22Rv1 (cell line): ENCODE results near the gene RPL19.
"Not testable (repeated sequence)": the region's sequence is repeated elsewhere in the genome, so short reads cannot be mapped to it uniquely, and the experiment has no call there.

Experiments
- H3K27ac ChIP-seq: fragments of 450-650 bp; 2 replicates; pipeline ENCODE4 v1.5.1; 2017
- CTCF ChIP-seq: fragments of 450-650 bp; IDR thresholded peaks from 2 replicates; pipeline ENCODE4 v1.5.1; 2017; ENCODE audit warnings: mild to moderate bottlenecking
- ZFX ChIP-seq: fragments of 450-650 bp; IDR thresholded peaks from 2 replicates; pipeline ENCODE4 v1.6.1; 2017; ENCODE audit warnings: antibody characterized with exemption, borderline replicate concordance

Gene RPL19

GRCh38 chr17:39167476-39167875 lies 32.6 kb upstream of the RPL19 start:
- TF ChIP-seq ZFX (no peak), CTCF (no peak)

DNA sequence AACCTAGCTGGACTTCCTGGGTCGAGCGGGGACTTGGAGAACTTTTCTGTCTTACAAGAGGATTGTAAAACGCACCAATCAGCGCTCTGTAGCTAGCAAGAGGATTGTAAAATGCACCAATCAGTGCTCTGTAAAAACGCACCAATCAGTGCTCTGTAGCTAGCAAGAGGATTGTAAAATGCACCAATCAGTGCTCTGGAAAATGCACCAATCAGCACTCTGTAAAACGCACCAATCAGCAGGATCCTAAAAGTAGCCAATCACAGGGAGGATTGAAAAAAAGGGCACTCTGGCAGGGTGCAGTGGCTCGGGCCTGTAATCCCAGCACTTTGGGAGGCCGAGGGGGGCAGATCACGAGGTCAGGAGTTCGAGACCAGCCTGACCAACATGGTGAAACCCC lies 31.6 kb upstream of the RPL19 start:
- H3K27ac ChIP-seq: not testable (repeated sequence)

More at GRCh38 chr17:39167476-39167875, 32.6 kb upstream of the RPL19 start:
- H3K27ac ChIP-seq: no peak overlapping the region

DNA sequence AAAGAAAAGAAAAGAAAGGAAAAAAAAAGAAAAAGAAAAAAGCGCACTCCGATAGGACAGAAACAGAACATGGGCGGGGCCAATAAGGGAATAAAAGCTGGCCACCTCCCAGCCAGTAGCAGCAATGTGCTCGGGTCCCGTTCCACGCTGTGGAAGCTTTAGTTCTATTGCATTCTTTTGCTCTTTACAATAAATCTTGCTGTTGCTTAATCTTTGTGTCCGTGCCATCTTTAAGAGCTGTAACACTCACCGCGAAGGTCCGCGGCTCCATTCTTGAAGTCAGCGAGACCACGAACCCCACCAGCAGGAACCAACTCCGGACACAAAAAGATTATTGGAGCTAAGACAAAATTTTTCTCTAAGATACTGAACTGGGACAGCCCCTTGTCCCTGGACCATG lies 31.0 kb upstream of the RPL19 start:
- TF ChIP-seq CTCF: no peak
- no peak for TF ChIP-seq ZFX
- H3K27ac ChIP-seq: no peak overlapping the region

DNA sequence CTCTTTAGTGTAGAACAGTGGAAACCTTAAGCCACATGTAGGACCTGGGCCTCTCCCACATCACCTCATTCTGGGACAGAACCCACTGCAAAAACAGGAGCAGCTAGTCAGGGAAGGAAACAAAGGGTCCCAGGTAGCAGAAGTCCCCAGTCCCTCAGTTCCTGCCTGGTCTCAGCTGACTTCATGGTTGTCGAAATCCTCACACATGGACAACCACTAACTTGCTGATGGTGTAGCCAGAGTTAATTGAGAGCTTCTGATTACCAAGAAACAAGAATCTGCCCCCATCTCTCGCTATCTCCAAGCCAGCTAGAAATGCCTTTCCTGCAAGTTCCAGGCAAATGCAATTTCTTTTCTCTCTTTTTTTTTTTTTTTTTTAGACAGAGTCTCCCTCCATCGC lies 30.6 kb upstream of the RPL19 start:
- H3K27ac ChIP-seq: no peak overlapping the region
- TF ChIP-seq CTCF (no peak), ZFX (no peak)

- no peak for TF ChIP-seq CTCF
- no peak for TF ChIP-seq ZFX
These were observed 30.0 kb upstream of the RPL19 start for GRCh38 chr17:39170109-39170508.

DNA sequence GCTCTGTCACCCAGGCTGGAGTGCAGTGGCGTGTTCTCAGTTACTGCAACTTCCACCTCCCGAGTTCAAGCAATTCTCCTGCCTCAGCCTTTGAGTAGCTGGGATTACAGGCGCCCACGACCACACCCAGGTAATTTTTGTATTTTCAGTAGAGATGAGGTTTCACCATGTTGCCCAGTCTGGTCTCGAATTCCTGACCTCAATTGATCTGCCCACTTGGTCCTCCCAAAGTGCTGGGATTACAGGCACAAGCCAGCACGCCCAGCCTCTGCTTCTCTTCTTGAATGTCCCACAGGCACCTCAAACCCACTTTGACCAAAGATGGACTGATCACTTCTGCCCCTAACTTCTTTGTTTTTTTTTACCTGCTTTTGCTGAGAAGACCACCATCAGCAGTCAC lies 29.5 kb upstream of the RPL19 start:
- no peak overlapping the region for H3K27ac ChIP-seq
- TF ChIP-seq ZFX: no peak
- TF ChIP-seq CTCF: no peak

More at GRCh38 chr17:39170109-39170508, 30.0 kb upstream of the RPL19 start:
- H3K27ac ChIP-seq: no peak overlapping the region

DNA sequence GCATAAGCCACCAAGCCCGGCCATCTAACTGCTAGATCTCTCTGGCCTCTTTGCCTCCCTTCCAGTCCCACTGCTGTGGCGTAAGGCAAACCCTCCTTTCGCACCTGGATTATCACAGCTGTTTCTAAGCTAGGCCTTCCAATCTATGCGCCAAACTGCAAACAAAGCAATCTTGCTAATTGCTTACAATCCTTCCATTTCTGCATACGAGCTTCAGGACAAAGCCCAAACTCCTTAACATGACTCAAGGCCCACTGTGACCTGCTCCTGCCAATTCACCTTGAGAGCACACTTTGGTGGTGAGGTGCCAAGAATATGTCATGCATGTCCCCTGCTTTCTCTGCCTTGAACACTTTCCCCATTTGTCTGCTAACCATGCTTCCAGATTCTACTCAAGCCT lies 28.1 kb upstream of the RPL19 start:
- H3K27ac ChIP-seq: no peak overlapping the region
- no peak for TF ChIP-seq CTCF
- no peak for TF ChIP-seq ZFX

GRCh38 chr17:39173080-39173479 lies 27.0 kb upstream of the RPL19 start:
- no peak overlapping the region for H3K27ac ChIP-seq
- TF ChIP-seq ZFX (no peak), CTCF (no peak)
